Thoracic aorta (tissue), 2 donors: ENCODE measurements around the gene NPHP4. TPM values are rescaled to one million over a fixed set of nuclear protein-coding genes. Genes with fewer than 3 reads are reported as not detected.

Experiments
- ATAC-seq: fragments of 150-250 bp; one replicate; pipeline ENCODE4 v1.8.0; 2017; ENCODE audit warnings: low read depth; ENCODE audit not compliant: insufficient number of reproducible peaks, low FRiP score
- DNase-seq: peaks from one replicate; pipeline ENCODE4 v3.0.0-alpha.2; 2020; ENCODE audit warnings: low spot score
- H3K27ac ChIP-seq, 2 donors: fragments of 200-600 bp; sonication (generic); 1 replicate in 1 of 2; 2 replicates in 1 of 2; pipeline ENCODE4 v1.5.1; 2016; ENCODE audit warnings: mild to moderate bottlenecking in 2 of 2, moderate library complexity in 2 of 2
- H3K27me3 ChIP-seq: fragments of 200-600 bp; sonication (generic); replicated peaks from 2 replicates; pipeline ENCODE4 v1.6.0; 2016; ENCODE audit warnings: mild to moderate bottlenecking; ENCODE audit not compliant: insufficient read depth
- H3K36me3 ChIP-seq: fragments of 200-600 bp; sonication (generic); one replicate; pipeline ENCODE4 v1.5.1; 2016
- H3K4me1 ChIP-seq, 2 donors: fragments of 200-600 bp; sonication (generic); 1 replicate in 1 of 2; 2 replicates in 1 of 2; pipeline versions ENCODE4 v1.5.1 to v1.6.0; 2016; ENCODE audit warnings: low read depth in 2 of 2, mild to moderate bottlenecking in 1 of 2; ENCODE audit not compliant: control insufficient read depth in 1 of 2
- H3K4me3 ChIP-seq: fragments of 200-600 bp; sonication (generic); 2 replicates; pipeline ENCODE4 v1.5.1; 2016; ENCODE audit warnings: mild to moderate bottlenecking
- H3K9me3 ChIP-seq: fragments of 200-600 bp; sonication (generic); 2 replicates; pipeline ENCODE4 v1.5.1; 2016
- CTCF ChIP-seq: fragments of 200-600 bp; sonication (generic); IDR thresholded peaks from one replicate; pipeline ENCODE4 v1.5.1; 2019; ENCODE audit warnings: antibody characterized with exemption
- total RNA-seq, 2 donors: library from RNA; depleted of rRNA; stranded (reverse); fragments of >200 nt; gene quantifications; one replicate each; pipeline versions ENCODE4 v1.1.0 to v1.2.3, GENCODE V29; 2016

The NPHP4 gene
- total RNA-seq, 2 donors from 2014 or later: 11.4 to 15.1 TPM

DNA sequence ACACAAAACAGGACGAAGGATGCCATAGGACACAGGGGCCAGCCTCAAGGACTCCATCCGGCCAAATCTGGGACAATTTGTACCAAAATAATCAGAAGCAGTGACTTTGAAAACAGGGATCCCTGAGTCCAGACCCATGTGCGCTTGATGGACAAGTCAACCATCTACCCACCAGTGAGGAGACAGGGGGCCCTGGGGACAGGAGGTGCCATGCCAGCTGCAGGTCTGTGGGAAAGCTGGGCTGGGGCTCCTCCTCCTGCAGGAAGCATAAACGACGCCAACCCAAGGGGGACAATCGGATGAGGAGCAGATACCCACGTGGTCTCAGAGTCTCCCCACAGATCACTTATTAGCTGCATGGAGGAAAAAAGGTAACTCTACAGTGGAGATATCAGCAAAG, 50.6 kb downstream of the NPHP4 start:
- no peaks in the 10 kb centered on the region for H3K36me3 ChIP-seq
- peaks cover 0 to 26% of the 10 kb centered on the region in 2 donors for H3K4me1 ChIP-seq
- no peaks in the 10 kb centered on the region for H3K9me3 ChIP-seq
- no peak overlapping the region for H3K4me3 ChIP-seq
- no peaks in the 10 kb centered on the region for H3K27me3 ChIP-seq
- no peak for TF ChIP-seq CTCF
- DNase-seq (no peak), ATAC-seq (no peak)
- H3K27ac ChIP-seq: no peak overlapping the region

GRCh38 chr1:5940723-5941407, 51.4 kb downstream of the NPHP4 start:
- Histone ChIP-seq H3K9me3 (no peaks in the 10 kb centered on the region), H3K4me1 (peaks cover 0 to 26% of the 10 kb centered on the region in 2 donors), H3K27me3 (no peaks in the 10 kb centered on the region), H3K36me3 (no peaks in the 10 kb centered on the region), H3K27ac (no peak overlapping the region), H3K4me3 (no peak overlapping the region)
- no peak for DNase-seq
- no peak for ATAC-seq
- TF ChIP-seq CTCF: no peak

GRCh38 chr1:5939271-5940170, 52.7 kb downstream of the NPHP4 start:
- Histone ChIP-seq H3K4me3 (no peak overlapping the region), H3K27me3 (no peaks in the 10 kb centered on the region), H3K36me3 (no peaks in the 10 kb centered on the region), H3K4me1 (peaks cover 0 to 26% of the 10 kb centered on the region in 2 donors), H3K9me3 (no peaks in the 10 kb centered on the region), H3K27ac (no peak overlapping the region)
- ATAC-seq (no peak), DNase-seq (no peak)
- TF ChIP-seq CTCF: no peak

DNA sequence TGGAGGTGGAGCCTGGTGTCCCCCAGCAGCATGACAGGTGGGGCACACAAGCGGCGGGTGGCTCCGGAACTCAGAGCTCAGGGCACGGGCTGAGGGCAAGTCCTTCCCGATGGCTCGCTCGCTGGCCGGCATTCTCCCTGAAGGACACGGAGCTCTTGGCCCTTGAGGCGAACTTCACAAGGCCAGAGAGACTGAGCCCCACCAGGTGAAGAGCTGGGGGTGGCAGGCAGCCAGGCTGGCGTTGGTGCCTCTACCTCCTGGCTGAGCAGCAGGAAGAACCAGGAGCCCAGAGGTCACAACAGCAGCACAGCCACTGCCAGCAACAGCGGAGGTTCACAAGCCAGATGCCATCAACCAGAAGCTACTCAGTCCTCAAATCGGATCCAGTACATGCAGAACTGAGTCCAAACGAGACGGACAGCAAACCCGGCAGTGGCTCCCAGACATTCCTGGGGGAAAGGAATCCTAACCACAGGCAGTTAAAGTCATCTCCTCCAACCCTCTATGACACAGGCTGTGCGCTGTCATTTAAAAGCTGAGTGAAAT, 54.1 kb downstream of the NPHP4 start:
- Histone ChIP-seq H3K4me3 (peak overlapping the region; percentile 53), H3K36me3 (no peaks in the 10 kb centered on the region), H3K4me1 (peaks cover 0 to 22% of the 10 kb centered on the region in 2 donors), H3K27me3 (no peaks in the 10 kb centered on the region), H3K9me3 (no peaks in the 10 kb centered on the region), H3K27ac (no peak overlapping the region)
- DNase-seq (no peak), ATAC-seq (no peak)
- TF ChIP-seq CTCF: no peak

GRCh38 chr1:5937373-5937857, 54.8 kb downstream of the NPHP4 start:
- ATAC-seq (no peak), DNase-seq (no peak)
- H3K27me3 ChIP-seq: no peaks in the 10 kb centered on the region
- H3K4me3 ChIP-seq: no peak overlapping the region
- H3K36me3 ChIP-seq: no peaks in the 10 kb centered on the region
- peaks cover 0 to 18% of the 10 kb centered on the region in 2 donors for H3K4me1 ChIP-seq
- no peak overlapping the region for H3K27ac ChIP-seq
- no peaks in the 10 kb centered on the region for H3K9me3 ChIP-seq
- no peak for TF ChIP-seq CTCF
